SU-DHL-6 (cell line): ENCODE measurements around the gene GINS2.

Experiments used
- CTCF ChIP-seq: fragments of 200-600 bp; sonication (generic); IDR thresholded peaks from one replicate; pipeline ENCODE4 v1.5.1; 2017; ENCODE audit warnings: antibody characterized with exemption, mild to moderate bottlenecking, low read length, moderate library complexity; ENCODE audit not compliant: insufficient read depth, poor library complexity, severe bottlenecking
- EZH2phosphoT487 ChIP-seq: fragments of 200-600 bp; sonication (generic), shearing (Covaris generic); conservative IDR thresholded peaks from 2 replicates; pipeline ENCODE4 v1.6.1; 2018; ENCODE audit warnings: mild to moderate bottlenecking, antibody characterized with exemption, low read length, moderate library complexity, mixed read lengths

DNA sequence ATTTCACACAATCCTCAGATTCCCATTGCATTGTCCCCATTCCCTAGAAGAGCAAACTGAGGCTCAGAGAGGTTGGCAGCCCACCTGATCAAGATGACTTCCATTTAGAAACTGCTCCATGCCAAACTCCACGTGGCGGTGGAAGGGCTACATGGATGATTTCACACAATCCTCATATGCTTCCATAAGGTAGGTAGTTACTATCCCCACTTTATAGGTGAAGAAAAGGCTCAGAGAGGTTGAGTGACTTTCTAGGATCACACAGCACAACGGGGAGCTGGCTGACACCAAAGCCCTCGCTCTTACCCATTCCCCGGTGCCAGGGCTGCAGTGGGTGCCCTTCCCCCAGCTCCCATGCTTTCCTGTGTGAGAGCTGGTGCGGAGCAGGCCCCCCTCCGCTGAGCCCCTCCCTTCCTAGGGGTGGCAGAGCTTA, 9.7 kb upstream of the GINS2 start:
- TF ChIP-seq CTCF = no peak
- TF ChIP-seq EZH2phosphoT487 = no peak
